SK-N-SH treated with all-trans-retinoic acid at 6 μM for 48 hours (cell line): ENCODE measurements around the gene ASCC1.

Source experiments
- ATAC-seq: fragments of 200-7000 bp; cut with Tn5 transposase; 3 replicates; pipeline ENCODE4 v1.9.1; 2020; ENCODE audit warnings: mild to moderate bottlenecking, moderate library complexity
- ARNTL ChIP-seq: fragments of 450-650 bp; formaldehyde crosslinking; IDR thresholded peaks from 2 replicates; pipeline ENCODE4 v1.5.0; 2020; ENCODE audit warnings: low read depth, mild to moderate bottlenecking, moderate library complexity, borderline replicate concordance
- BACH2 ChIP-seq: fragments of 250-450 bp; sonication (Bioruptor Pico); IDR thresholded peaks from 2 replicates; pipeline ENCODE4 v1.9.0; 2021; ENCODE audit warnings: mild to moderate bottlenecking, borderline replicate concordance
- CSDC2 ChIP-seq: fragments of 250-450 bp; sonication (Bioruptor Pico); IDR thresholded peaks from 2 replicates; pipeline ENCODE4 v1.5.0; 2020; ENCODE audit warnings: mild to moderate bottlenecking, moderate library complexity
- ESRRG ChIP-seq: fragments of 250-450 bp; sonication (Bioruptor Pico); IDR thresholded peaks from 2 replicates; pipeline ENCODE4 v1.6.1; 2021; ENCODE audit warnings: mild to moderate bottlenecking
- GLIS3 ChIP-seq: fragments of 250-450 bp; sonication (Bioruptor Pico); IDR thresholded peaks from 2 replicates; pipeline ENCODE4 v1.5.0; 2020; ENCODE audit warnings: mild to moderate bottlenecking, moderate library complexity
- ISL1 ChIP-seq: fragments of 250-450 bp; sonication (Bioruptor Pico); IDR thresholded peaks from 2 replicates; pipeline ENCODE4 v2.1.2; 2022; ENCODE audit warnings: mild to moderate bottlenecking, moderate library complexity
- OSR1 ChIP-seq: fragments of 250-450 bp; sonication (Bioruptor Pico); IDR thresholded peaks from 2 replicates; pipeline ENCODE4 v1.8.0; 2022; ENCODE audit warnings: moderate library complexity, mild to moderate bottlenecking, inconsistent platforms
- PPARA ChIP-seq: fragments of 250-450 bp; sonication (Bioruptor Pico); IDR thresholded peaks from 2 replicates; pipeline ENCODE4 v1.5.0; 2020; ENCODE audit warnings: mild to moderate bottlenecking, borderline replicate concordance
- RARB ChIP-seq: fragments of 250-450 bp; sonication (Bioruptor Pico); IDR thresholded peaks from 2 replicates; pipeline ENCODE4 v1.8.0; 2021; ENCODE audit warnings: mild to moderate bottlenecking, moderate library complexity
- SNAI2 ChIP-seq: fragments of 250-450 bp; sonication (Bioruptor Pico); IDR thresholded peaks from 2 replicates; pipeline ENCODE4 v1.5.0; 2020; ENCODE audit warnings: mild to moderate bottlenecking, moderate library complexity
- TOX ChIP-seq: fragments of 250-450 bp; sonication (Bioruptor Pico); IDR thresholded peaks from 2 replicates; pipeline ENCODE4 v1.8.0; 2021; ENCODE audit warnings: mild to moderate bottlenecking, moderate library complexity, borderline replicate concordance
- ZC3H10 ChIP-seq: fragments of 250-450 bp; sonication (Bioruptor Pico); IDR thresholded peaks from 2 replicates; pipeline ENCODE4 v1.5.1; 2021; ENCODE audit warnings: mild to moderate bottlenecking, moderate library complexity
- ZFP30 ChIP-seq: fragments of 450-650 bp; formaldehyde crosslinking; IDR thresholded peaks from 2 replicates; pipeline ENCODE4 v1.5.0; 2022; ENCODE audit warnings: mild to moderate bottlenecking, moderate library complexity
- ZNF565 ChIP-seq: fragments of 450-650 bp; formaldehyde crosslinking; conservative IDR thresholded peaks from 2 replicates; pipeline ENCODE4 v1.5.0; 2020; ENCODE audit warnings: low read depth, mild to moderate bottlenecking, moderate library complexity
- ZNF70 ChIP-seq: fragments of 450-650 bp; formaldehyde crosslinking; IDR thresholded peaks from 2 replicates; pipeline ENCODE4 v1.5.0; 2020; ENCODE audit warnings: mild to moderate bottlenecking, moderate library complexity
- ZNF8 ChIP-seq: fragments of 450-650 bp; formaldehyde crosslinking; IDR thresholded peaks from 2 replicates; pipeline ENCODE4 v1.5.0; 2020; ENCODE audit warnings: mild to moderate bottlenecking, moderate library complexity
- TF ChIP-seq, protein P1 (sequence below): fragments of 250-450 bp; sonication (Bioruptor Pico); IDR thresholded peaks from 2 replicates; pipeline ENCODE4 v1.8.0; 2020; ENCODE audit warnings: mild to moderate bottlenecking, moderate library complexity, borderline replicate concordance
- TF ChIP-seq, protein P2 (sequence below): fragments of 250-450 bp; sonication (Bioruptor Pico); IDR thresholded peaks from 2 replicates; pipeline ENCODE4 v1.5.1; 2020; ENCODE audit warnings: low read depth, mild to moderate bottlenecking, moderate library complexity
- TF ChIP-seq, protein P3 (sequence below): fragments of 250-450 bp; sonication (Bioruptor Pico); IDR thresholded peaks from 2 replicates; pipeline ENCODE4 v1.5.0; 2020; ENCODE audit warnings: mild to moderate bottlenecking, moderate library complexity
- TF ChIP-seq, protein P4 (sequence below): fragments of 250-450 bp; sonication (Bioruptor Pico); IDR thresholded peaks from 2 replicates; pipeline ENCODE4 v1.5.1; 2021; ENCODE audit warnings: mild to moderate bottlenecking, moderate library complexity
- TF ChIP-seq, protein P5 (sequence below): fragments of 250-450 bp; sonication (Bioruptor Pico); IDR thresholded peaks from 2 replicates; pipeline ENCODE4 v1.8.0; 2021; ENCODE audit warnings: low read depth, mild to moderate bottlenecking, moderate library complexity, borderline replicate concordance

The ASCC1 gene

DNA sequence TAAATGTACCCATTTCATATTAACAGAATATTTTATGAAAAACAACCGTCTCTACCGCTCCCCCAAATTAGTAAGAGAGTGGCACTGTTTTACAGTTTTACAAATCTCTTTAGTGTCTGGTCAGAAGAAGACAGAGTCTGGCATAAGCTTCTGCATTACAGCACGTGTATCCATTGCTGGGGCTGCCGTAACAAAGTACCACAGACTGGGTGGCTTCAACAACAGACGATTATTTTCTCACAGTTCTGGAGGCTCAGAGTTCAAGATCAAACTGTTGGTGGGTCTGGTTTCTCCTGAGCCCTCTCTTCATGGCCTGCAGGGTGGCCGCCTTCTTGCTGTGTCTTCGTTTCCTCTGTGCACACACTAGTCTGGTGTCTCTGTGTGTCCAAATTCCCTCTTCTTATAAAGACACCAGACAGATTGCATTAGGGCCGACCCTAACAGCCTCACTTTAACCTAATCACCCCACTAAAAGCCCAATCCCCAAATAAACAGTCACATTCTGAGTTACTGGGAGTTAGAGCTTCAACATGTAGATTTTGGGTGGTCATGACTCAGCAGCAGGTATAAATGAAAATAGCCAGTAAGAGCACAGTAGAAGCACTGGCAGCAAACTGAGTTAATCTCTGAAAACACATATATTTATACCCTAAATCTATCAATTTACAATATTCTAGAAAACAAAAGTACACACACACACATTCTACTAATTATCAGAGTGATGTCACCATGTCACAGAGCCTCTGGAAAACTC lies 123.7 kb downstream of the ASCC1 start:
- TF ChIP-seq, protein P1, sequence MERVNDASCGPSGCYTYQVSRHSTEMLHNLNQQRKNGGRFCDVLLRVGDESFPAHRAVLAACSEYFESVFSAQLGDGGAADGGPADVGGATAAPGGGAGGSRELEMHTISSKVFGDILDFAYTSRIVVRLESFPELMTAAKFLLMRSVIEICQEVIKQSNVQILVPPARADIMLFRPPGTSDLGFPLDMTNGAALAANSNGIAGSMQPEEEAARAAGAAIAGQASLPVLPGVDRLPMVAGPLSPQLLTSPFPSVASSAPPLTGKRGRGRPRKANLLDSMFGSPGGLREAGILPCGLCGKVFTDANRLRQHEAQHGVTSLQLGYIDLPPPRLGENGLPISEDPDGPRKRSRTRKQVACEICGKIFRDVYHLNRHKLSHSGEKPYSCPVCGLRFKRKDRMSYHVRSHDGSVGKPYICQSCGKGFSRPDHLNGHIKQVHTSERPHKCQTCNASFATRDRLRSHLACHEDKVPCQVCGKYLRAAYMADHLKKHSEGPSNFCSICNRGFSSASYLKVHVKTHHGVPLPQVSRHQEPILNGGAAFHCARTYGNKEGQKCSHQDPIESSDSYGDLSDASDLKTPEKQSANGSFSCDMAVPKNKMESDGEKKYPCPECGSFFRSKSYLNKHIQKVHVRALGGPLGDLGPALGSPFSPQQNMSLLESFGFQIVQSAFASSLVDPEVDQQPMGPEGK (CRISPR knock-in tag): no peak
- TF ChIP-seq, protein P2, sequence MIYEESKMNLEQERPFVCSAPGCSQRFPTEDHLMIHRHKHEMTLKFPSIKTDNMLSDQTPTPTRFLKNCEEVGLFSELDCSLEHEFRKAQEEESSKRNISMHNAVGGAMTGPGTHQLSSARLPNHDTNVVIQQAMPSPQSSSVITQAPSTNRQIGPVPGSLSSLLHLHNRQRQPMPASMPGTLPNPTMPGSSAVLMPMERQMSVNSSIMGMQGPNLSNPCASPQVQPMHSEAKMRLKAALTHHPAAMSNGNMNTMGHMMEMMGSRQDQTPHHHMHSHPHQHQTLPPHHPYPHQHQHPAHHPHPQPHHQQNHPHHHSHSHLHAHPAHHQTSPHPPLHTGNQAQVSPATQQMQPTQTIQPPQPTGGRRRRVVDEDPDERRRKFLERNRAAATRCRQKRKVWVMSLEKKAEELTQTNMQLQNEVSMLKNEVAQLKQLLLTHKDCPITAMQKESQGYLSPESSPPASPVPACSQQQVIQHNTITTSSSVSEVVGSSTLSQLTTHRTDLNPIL (CRISPR knock-in tag): no peak
- TF ChIP-seq, protein P3, sequence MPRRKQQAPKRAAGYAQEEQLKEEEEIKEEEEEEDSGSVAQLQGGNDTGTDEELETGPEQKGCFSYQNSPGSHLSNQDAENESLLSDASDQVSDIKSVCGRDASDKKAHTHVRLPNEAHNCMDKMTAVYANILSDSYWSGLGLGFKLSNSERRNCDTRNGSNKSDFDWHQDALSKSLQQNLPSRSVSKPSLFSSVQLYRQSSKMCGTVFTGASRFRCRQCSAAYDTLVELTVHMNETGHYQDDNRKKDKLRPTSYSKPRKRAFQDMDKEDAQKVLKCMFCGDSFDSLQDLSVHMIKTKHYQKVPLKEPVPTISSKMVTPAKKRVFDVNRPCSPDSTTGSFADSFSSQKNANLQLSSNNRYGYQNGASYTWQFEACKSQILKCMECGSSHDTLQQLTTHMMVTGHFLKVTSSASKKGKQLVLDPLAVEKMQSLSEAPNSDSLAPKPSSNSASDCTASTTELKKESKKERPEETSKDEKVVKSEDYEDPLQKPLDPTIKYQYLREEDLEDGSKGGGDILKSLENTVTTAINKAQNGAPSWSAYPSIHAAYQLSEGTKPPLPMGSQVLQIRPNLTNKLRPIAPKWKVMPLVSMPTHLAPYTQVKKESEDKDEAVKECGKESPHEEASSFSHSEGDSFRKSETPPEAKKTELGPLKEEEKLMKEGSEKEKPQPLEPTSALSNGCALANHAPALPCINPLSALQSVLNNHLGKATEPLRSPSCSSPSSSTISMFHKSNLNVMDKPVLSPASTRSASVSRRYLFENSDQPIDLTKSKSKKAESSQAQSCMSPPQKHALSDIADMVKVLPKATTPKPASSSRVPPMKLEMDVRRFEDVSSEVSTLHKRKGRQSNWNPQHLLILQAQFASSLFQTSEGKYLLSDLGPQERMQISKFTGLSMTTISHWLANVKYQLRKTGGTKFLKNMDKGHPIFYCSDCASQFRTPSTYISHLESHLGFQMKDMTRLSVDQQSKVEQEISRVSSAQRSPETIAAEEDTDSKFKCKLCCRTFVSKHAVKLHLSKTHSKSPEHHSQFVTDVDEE: no peak
- TF ChIP-seq GLIS3 (CRISPR knock-in tag): no peak
- TF ChIP-seq ISL1 (CRISPR knock-in tag): no peak
- TF ChIP-seq ARNTL (CRISPR knock-in tag): no peak
- TF ChIP-seq SNAI2: no peak
- TF ChIP-seq, protein P4, sequence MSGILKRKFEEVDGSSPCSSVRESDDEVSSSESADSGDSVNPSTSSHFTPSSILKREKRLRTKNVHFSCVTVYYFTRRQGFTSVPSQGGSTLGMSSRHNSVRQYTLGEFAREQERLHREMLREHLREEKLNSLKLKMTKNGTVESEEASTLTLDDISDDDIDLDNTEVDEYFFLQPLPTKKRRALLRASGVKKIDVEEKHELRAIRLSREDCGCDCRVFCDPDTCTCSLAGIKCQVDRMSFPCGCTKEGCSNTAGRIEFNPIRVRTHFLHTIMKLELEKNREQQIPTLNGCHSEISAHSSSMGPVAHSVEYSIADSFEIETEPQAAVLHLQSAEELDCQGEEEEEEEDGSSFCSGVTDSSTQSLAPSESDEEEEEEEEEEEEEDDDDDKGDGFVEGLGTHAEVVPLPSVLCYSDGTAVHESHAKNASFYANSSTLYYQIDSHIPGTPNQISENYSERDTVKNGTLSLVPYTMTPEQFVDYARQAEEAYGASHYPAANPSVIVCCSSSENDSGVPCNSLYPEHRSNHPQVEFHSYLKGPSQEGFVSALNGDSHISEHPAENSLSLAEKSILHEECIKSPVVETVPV (CRISPR knock-in tag): no peak
- no peak for TF ChIP-seq ZC3H10 (CRISPR knock-in tag)
- no peak for TF ChIP-seq OSR1 (CRISPR knock-in tag)
- TF ChIP-seq ZNF8 (CRISPR knock-in tag): no peak
- TF ChIP-seq TOX (CRISPR knock-in tag): no peak
- no peak for TF ChIP-seq ZNF70
- no peak for TF ChIP-seq ZNF565 (CRISPR knock-in tag)
- no peak for TF ChIP-seq ESRRG (CRISPR knock-in tag)
- TF ChIP-seq RARB (CRISPR knock-in tag): no peak
- no peak for TF ChIP-seq ZFP30 (CRISPR knock-in tag)
- TF ChIP-seq BACH2: no peak
- no peak for TF ChIP-seq PPARA (CRISPR knock-in tag)
- ATAC-seq: no peak

DNA sequence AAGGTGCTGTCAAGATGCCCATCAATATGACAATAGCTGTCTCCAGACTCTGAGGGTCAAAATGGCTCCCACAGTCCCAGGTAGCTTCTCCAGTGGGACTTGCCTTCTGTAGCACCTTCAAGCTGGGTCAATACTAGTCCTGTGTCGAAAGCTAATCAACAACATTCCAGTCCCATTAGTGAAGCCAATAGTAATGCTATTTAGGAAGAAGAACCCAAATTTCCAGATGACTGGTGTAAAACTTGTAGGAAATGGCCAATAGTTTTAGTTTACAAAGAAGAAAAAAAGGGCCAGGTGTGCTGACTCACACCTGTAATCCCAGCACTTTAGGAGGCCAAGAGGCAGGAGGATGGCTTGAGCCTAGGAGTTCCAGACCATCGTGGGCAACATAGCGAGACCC lies 125.8 kb downstream of the ASCC1 start:
- TF ChIP-seq OSR1 (CRISPR knock-in tag): no peak
- TF ChIP-seq CSDC2 (CRISPR knock-in tag): no peak
- no peak for TF ChIP-seq BACH2
- TF ChIP-seq TOX (CRISPR knock-in tag): no peak
- ATAC-seq: no peak

DNA sequence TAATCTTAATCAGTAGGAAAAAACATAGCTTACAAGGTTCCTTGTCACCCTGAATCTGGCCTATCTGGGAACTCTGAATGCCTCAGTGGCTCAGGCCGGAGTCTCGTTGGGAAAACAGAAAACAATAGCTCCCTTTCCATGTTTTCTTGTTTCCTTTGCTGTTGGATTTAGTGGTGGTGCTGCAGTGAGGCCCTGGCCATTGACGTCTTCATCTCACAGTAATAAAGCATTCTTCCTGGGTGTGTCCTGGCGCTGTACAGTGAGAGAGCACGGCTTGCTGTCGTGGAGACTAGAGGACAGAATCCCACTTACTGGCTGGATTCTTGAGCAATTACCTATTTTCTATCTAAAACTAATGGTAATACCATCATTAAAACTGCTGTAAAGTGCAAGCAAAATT lies 126.5 kb downstream of the ASCC1 start:
- ATAC-seq: no peak
- TF ChIP-seq SNAI2 (no peak), ZNF565 (CRISPR knock-in tag) (no peak), GLIS3 (CRISPR knock-in tag) (no peak), ARNTL (CRISPR knock-in tag) (no peak), ZC3H10 (CRISPR knock-in tag) (no peak), PPARA (CRISPR knock-in tag) (no peak), TOX (CRISPR knock-in tag) (no peak), ZFP30 (CRISPR knock-in tag) (no peak), ESRRG (CRISPR knock-in tag) (no peak), OSR1 (CRISPR knock-in tag) (no peak), RARB (CRISPR knock-in tag) (no peak)
- TF ChIP-seq, protein P2 (CRISPR knock-in tag): no peak
- TF ChIP-seq, protein P5, sequence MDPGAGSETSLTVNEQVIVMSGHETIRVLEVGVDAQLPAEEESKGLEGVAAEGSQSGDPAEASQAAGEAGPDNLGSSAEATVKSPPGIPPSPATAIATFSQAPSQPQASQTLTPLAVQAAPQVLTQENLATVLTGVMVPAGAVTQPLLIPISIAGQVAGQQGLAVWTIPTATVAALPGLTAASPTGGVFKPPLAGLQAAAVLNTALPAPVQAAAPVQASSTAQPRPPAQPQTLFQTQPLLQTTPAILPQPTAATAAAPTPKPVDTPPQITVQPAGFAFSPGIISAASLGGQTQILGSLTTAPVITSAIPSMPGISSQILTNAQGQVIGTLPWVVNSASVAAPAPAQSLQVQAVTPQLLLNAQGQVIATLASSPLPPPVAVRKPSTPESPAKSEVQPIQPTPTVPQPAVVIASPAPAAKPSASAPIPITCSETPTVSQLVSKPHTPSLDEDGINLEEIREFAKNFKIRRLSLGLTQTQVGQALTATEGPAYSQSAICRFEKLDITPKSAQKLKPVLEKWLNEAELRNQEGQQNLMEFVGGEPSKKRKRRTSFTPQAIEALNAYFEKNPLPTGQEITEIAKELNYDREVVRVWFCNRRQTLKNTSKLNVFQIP: no peak
- TF ChIP-seq, protein P3: no peak
